ENCODE results near the gene SDHD.

DNA sequence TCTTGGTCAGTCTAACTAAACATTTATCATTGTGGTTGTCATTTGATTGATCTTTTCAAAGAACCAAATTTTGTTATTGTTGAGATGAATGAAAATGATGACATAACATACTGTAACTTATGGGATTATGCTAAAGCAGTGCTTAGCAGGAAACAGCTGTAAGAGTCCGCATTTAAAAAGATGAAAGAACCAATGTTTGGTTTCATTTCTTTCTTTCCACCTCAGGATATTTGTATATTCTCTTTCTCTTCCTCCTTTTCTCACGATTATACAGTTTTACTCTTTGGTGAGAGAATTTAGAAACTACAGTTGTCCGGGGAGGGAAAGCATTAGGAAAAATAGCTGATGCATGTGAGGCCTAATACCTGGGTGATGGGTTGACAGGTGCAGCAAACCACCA, 36.0 kb upstream of the SDHD start:
- TF ChIP-seq, protein P1, sequence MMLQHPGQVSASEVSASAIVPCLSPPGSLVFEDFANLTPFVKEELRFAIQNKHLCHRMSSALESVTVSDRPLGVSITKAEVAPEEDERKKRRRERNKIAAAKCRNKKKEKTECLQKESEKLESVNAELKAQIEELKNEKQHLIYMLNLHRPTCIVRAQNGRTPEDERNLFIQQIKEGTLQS (CRISPR knock-in tag; conservative IDR thresholded peaks at IDR 0.05) = no peak
- TF ChIP-seq, protein P2, sequence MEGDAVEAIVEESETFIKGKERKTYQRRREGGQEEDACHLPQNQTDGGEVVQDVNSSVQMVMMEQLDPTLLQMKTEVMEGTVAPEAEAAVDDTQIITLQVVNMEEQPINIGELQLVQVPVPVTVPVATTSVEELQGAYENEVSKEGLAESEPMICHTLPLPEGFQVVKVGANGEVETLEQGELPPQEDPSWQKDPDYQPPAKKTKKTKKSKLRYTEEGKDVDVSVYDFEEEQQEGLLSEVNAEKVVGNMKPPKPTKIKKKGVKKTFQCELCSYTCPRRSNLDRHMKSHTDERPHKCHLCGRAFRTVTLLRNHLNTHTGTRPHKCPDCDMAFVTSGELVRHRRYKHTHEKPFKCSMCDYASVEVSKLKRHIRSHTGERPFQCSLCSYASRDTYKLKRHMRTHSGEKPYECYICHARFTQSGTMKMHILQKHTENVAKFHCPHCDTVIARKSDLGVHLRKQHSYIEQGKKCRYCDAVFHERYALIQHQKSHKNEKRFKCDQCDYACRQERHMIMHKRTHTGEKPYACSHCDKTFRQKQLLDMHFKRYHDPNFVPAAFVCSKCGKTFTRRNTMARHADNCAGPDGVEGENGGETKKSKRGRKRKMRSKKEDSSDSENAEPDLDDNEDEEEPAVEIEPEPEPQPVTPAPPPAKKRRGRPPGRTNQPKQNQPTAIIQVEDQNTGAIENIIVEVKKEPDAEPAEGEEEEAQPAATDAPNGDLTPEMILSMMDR (IDR thresholded peaks at IDR 0.05) = no peak
